Stomach (tissue), 9 donors: ENCODE data around the gene CREBZF. TPM values are rescaled to one million over a fixed set of nuclear protein-coding genes. Genes with fewer than 3 reads are reported as not detected.

Experiments used
- DNase-seq, 2 donors: peaks; one replicate each; pipeline versions ENCODE4 v3.0.0 to v3.0.0-alpha.2; 2013 to 2019
- H3K27ac ChIP-seq, 5 donors: fragments of 200-600 bp in 4 of 5; sonication (generic) in 4 of 5; one replicate each; pipeline ENCODE4 v1.5.1; 2013 to 2019; ENCODE audit warnings: mild to moderate bottlenecking in 1 of 5, moderate library complexity in 1 of 5
- H3K27me3 ChIP-seq, 3 donors: fragments of 200-600 bp; sonication (generic); one replicate each; pipeline ENCODE4 v1.5.1; 2017 to 2019; ENCODE audit warnings: mixed run types in 1 of 3
- H3K36me3 ChIP-seq, 4 donors: fragments of 200-600 bp; sonication (generic); 1 replicate in 3 of 4; 2 replicates in 1 of 4; pipeline ENCODE4 v1.5.1; 2016 to 2019
- H3K4me1 ChIP-seq, 4 donors: fragments of 200-600 bp; sonication (generic); one replicate each; pipeline ENCODE4 v1.5.1; 2016 to 2019
- H3K4me3 ChIP-seq, 4 donors: fragments of 200-600 bp; sonication (generic) in 3 of 4; one replicate each; pipeline ENCODE4 v1.5.1; 2016 to 2019; ENCODE audit warnings: mild to moderate bottlenecking in 1 of 4
- H3K9me3 ChIP-seq, 4 donors: fragments of 200-600 bp; sonication (generic); one replicate each; pipeline ENCODE4 v1.5.1; 2016 to 2019
- EP300 ChIP-seq: sonication (generic); formaldehyde crosslinking; IDR thresholded peaks from one replicate; pipeline ENCODE4 v1.6.1; 2017; ENCODE audit warnings: antibody characterized with exemption
- POLR2A ChIP-seq, 4 donors: fragments of 450-650 bp; IDR thresholded peaks; one replicate each; pipeline ENCODE4 v1.6.1; 2016; ENCODE audit warnings: antibody characterized with exemption in 4 of 4, control low read depth in 2 of 4, mild to moderate bottlenecking in 1 of 4, moderate library complexity in 1 of 4
- POLR2AphosphoS5 ChIP-seq, 3 donors: sonication (generic); formaldehyde crosslinking; IDR thresholded peaks; one replicate each; pipeline ENCODE4 v1.6.1; 2016; ENCODE audit warnings: antibody characterized with exemption in 3 of 3
- WGBS, 5 donors: extraction: QIAGEN DNeasy Blood & Tissue Kit in 3 of 5; methylation state at CpG; one replicate each; pipeline versions ENCODE4 v1.1.5 to v1.1.7; 2013 to 2018; 5-methylcytosine and 5-hydroxymethylcytosine counted together
- intact Hi-C: fragments of 100-400 bp; cut with DNase I; formaldehyde crosslinking; loops from one replicate; pipeline ENCODE4 v1.15.1; 2023; ENCODE audit warnings: low total_unique reads
- polyA plus RNA-seq, 3 donors: library from polyadenylated mRNA; stranded (reverse); fragments of 200-250 nt; gene quantifications; one replicate each; pipeline ENCODE4 v1.2.3, GENCODE V29; 2013
- total RNA-seq, 5 donors: library from RNA; depleted of rRNA; stranded (reverse); fragments of >200 nt; gene quantifications; one replicate each; pipeline versions ENCODE4 v1.1.0 to v1.2.3, GENCODE V29; 2014 to 2016
- TF ChIP-seq, protein P1 (sequence below), 7 experiments: fragments of 450-650 bp in 4 of 7; fragments of 200-600 bp in 3 of 7; sonication (generic) in 3 of 7; IDR thresholded peaks; one replicate each; pipeline ENCODE4 v1.5.1; 2016 to 2019; ENCODE audit warnings: antibody characterized with exemption in 7 of 7, control low read depth in 2 of 7, mild to moderate bottlenecking in 1 of 7
- donor health status: healthy with polysubstance abuse.
- donor health status: Bipolar disorder and iron deficiency.
- donor health status: healthy.

Gene CREBZF
- total and polyA plus RNA-seq, 8 donors, result 12.5 to 387 (median 77.0) TPM

DNA sequence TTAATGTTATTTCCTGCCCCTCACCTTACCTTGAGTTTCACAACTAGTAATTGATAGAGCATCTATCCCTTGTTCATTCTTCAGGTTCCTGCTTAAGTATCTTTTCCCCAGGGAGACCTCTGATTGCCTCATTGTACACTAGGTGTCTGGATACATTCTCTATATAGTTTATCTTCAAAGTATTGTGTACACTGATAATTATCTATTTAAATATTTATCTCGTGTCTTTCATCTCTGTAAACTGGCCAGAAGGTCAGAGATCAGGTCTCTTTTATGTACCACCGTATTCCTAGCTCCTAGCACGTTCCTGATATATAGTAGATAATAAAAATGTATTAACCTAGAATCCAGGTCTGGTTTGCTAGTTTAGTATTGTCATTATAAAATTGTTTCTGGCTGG lies 30.2 kb downstream of the CREBZF start:
- H3K4me1 ChIP-seq, result peaks cover 8 to 14% (median 9%) of the 10 kb centered on the region in 4 donors
- H3K4me3 ChIP-seq, result no peak overlapping the region
- H3K36me3 ChIP-seq, result peaks cover 12 to 70% (median 57%) of the 10 kb centered on the region in 4 donors
- H3K27ac ChIP-seq, result no peak overlapping the region
- DNase-seq, result no peak
- intact Hi-C loops, result no loop called here
- H3K27me3 ChIP-seq, result no peaks in the 10 kb centered on the region
- no peak for TF ChIP-seq POLR2A (IDR thresholded peaks at IDR 0.05)
- H3K9me3 ChIP-seq, result no peaks in the 10 kb centered on the region
- WGBS, 5 donors, result 41 to 64% (median 45%) methylated on average over 3 of the region's 3 CpGs

DNA sequence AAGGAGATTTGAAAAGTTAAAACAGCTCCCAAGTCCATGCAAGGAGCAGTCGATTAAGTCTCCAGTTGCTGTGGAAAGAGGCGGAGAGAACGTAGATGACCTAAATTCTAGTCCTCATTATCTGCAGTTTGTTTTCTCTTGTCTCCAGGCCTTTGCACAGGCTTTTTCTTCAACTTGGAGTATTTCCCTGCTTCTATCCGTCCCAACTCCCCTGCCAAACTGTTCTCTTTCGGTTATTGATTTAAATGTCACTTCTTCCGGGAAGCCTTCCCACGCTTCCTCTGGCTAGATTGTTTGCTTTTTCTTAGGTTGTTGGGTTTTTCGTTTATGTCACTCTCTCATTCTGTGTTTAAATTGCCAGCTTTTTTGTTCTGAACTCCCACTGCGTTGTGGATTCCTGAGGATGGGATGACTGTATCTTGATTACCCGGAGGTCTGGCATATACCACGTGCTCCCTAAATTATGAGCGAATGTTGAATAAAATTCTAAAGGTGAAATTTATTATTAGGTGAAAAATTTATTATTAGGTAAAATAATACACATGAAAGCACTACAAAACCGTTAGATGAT lies 36.1 kb downstream of the CREBZF start:
- H3K36me3 ChIP-seq, result peaks cover 0 to 25% (median 13%) of the 10 kb centered on the region in 4 donors
- H3K27me3 ChIP-seq, result no peaks in the 10 kb centered on the region
- 1% methylated on average over 13 of the region's 13 CpGs for WGBS, 5 donors
- intact Hi-C loops, result no loop called here
- no peak for DNase-seq
- TF ChIP-seq EP300 (no peak), POLR2A (IDR thresholded peaks at IDR 0.05) (no peak), POLR2AphosphoS5 (IDR thresholded peaks at IDR 0.05) (no peak)
- TF ChIP-seq, protein P1, sequence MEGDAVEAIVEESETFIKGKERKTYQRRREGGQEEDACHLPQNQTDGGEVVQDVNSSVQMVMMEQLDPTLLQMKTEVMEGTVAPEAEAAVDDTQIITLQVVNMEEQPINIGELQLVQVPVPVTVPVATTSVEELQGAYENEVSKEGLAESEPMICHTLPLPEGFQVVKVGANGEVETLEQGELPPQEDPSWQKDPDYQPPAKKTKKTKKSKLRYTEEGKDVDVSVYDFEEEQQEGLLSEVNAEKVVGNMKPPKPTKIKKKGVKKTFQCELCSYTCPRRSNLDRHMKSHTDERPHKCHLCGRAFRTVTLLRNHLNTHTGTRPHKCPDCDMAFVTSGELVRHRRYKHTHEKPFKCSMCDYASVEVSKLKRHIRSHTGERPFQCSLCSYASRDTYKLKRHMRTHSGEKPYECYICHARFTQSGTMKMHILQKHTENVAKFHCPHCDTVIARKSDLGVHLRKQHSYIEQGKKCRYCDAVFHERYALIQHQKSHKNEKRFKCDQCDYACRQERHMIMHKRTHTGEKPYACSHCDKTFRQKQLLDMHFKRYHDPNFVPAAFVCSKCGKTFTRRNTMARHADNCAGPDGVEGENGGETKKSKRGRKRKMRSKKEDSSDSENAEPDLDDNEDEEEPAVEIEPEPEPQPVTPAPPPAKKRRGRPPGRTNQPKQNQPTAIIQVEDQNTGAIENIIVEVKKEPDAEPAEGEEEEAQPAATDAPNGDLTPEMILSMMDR (IDR thresholded peaks at IDR 0.05), result no peak
- no peaks in the 10 kb centered on the region for H3K9me3 ChIP-seq
- H3K4me1 ChIP-seq, result peaks cover 19 to 39% (median 32%) of the 10 kb centered on the region in 4 donors
- peak overlapping the region; percentile 73 to 85 (median 78) for H3K4me3 ChIP-seq
- H3K27ac ChIP-seq, result peak overlapping the region; percentile 78 to 97 (median 95)

DNA sequence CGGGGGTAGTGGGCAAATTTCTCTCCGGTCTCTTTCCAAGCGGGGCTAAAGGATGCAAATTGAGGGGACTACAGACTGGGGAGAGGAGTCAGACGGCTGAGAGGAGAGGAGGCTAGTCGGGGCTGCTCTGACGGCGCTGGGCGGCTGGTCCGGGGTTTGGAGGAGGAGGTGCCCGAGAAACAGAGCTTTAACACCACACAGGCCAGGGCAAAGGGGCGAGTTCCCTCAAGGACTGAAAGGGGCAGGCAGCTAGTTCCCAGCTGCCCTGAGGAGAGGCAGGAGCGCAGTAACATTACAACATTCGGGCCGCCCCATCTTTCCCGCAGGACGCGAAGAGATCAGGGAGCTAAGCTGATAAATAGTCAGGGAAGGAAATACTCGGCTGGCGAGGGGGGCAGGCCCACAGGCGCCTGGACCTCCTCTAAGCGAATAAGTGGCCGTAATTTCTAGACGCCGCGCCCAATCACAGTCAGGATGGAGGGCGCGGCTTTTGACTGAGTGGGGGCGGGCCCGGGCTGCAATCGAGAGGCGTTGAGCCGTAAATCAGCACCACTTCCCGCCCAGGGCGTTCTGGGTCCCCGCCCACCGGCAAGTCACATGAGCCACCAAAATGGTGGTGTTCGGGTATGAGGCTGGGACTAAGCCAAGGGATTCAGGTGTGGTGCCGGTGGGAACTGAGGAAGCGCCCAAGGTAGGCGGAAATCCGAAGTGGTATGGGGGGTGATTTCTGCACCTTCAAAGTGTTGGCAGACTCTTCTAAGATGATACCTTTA lies 36.7 kb downstream of the CREBZF start, which contains the start of gene TMEM126B:
Gene TMEM126B, plus strand, starts transcription at position 596 of the 773 bp plus-strand sequence. Its CDS starts 15 bp downstream, at position 611.
- intact Hi-C loops, result no loop called here
- Histone ChIP-seq H3K36me3 (peaks cover 0 to 22% (median 11%) of the 10 kb centered on the region in 4 donors), H3K4me3 (peak within 1 kb of the TSS; percentile 73 to 85 (median 78)), H3K27me3 (no peaks in the 10 kb centered on the region), H3K4me1 (peaks cover 19 to 39% (median 32%) of the 10 kb centered on the region in 4 donors), H3K9me3 (no peaks in the 10 kb centered on the region), H3K27ac (peak within 1 kb of the TSS; percentile 90 to 97 (median 95))
- WGBS, 5 donors, result 0 to 1% (median 0%) methylated on average over 36 to 41 of the region's 41 CpGs
- TF ChIP-seq POLR2A (IDR thresholded peaks at IDR 0.05) (peak in 1 of 4 donors; percentile 61), POLR2AphosphoS5 (IDR thresholded peaks at IDR 0.05) (peak; percentile 79 to 96 (median 94)), EP300 (no peak)
- TF ChIP-seq, protein P1 (IDR thresholded peaks at IDR 0.05), result no peak
- peak; percentile 99 for DNase-seq

DNA sequence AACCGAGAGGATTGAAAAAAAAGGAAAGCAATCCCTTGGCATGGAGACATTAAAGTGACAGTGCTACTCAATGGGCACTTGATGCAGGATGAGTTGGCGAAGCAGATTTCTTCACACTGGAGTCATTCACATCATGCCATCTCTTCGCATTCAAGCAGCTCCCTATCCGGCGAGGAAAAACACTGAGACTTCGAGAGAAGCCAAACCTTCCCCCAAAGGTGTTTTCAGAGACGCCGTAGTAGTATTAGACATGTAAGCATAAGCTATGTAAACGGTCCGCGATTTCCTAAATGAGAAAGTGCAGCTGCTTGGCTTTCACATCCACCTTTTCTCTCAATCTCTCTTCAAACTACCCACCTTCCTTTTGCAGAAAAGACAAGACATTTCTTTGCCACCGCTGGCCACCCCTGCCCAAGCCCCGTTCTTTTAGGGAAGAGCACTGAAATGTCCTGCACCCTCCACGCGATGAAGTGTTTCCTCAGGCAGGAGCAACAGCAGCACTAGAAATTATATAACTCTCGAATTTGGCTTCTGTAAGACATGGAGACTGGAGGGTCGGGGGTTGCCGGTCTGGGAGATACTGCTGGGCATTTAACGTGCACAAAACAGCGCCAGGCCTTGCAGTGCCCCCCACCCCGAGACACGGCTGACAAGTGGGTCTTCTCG lies 37.5 kb downstream of the CREBZF start, which contains the start of gene DLG2:
Gene DLG2, minus strand, starts transcription at position 13 of the 666 bp plus-strand sequence.
- Histone ChIP-seq H3K4me1 (peaks cover 19 to 39% (median 32%) of the 10 kb centered on the region in 4 donors), H3K4me3 (peak within 1 kb of the TSS; percentile 73 to 85 (median 78)), H3K9me3 (no peaks in the 10 kb centered on the region), H3K27me3 (no peaks in the 10 kb centered on the region), H3K27ac (peak within 1 kb of the TSS; percentile 90 to 97 (median 95)), H3K36me3 (peaks cover 0 to 22% (median 11%) of the 10 kb centered on the region in 4 donors)
- peak in 1 of 2 donors; percentile 55 for DNase-seq
- intact Hi-C loops, result no loop called here
- WGBS, 5 donors, result 0 to 1% (median 1%) methylated on average over 23 of the region's 23 CpGs
- TF ChIP-seq POLR2AphosphoS5 (IDR thresholded peaks at IDR 0.05) (no peak), POLR2A (IDR thresholded peaks at IDR 0.05) (no peak), EP300 (no peak)
- TF ChIP-seq, protein P1 (IDR thresholded peaks at IDR 0.05), result no peak
